OCI-LY7 (cell line): ENCODE results near the gene RPS19. TPM values are rescaled to one million over a fixed set of nuclear protein-coding genes. Genes with fewer than 3 reads are reported as not detected.

Source experiments
- BruUV-seq: library from RNA; stranded (reverse); fragments of 400-500 nt; replicated peaks from 2 replicates; lab custom pipeline; 2021; lab: Mats Ljungman, UMichigan
- CTCF ChIA-PET: fragments of 300-600 bp; sonication (Branson Sonifier 250); formaldehyde crosslinking; loops from one replicate; lab custom pipeline; 2022; ENCODE audit warnings: antibody characterized with exemption; ENCODE audit not compliant: unreplicated experiment; lab: Charles Lee
- POLR2A ChIA-PET: fragments of 300-600 bp; sonication (Branson Sonifier 250); formaldehyde crosslinking; loops from one replicate; lab custom pipeline; 2022; ENCODE audit warnings: antibody characterized with exemption; lab: Charles Lee
- DNase-seq: peaks from one replicate; pipeline ENCODE4 v3.0.0-alpha.2; 2015; ENCODE audit warnings: low spot score
- H2AFZ ChIP-seq: fragments of 200-600 bp; sonication (generic), shearing (Covaris generic); 2 replicates; pipeline ENCODE4 v1.6.1; 2014; ENCODE audit warnings: mild to moderate bottlenecking, antibody characterized with exemption, low read length, moderate library complexity
- H3K27ac ChIP-seq: fragments of 200-600 bp; sonication (generic); 2 replicates; pipeline ENCODE4 v1.5.1; 2014; ENCODE audit warnings: mixed run types, low read depth, mild to moderate bottlenecking, moderate library complexity, low read length, inconsistent platforms; ENCODE audit not compliant: poor library complexity, severe bottlenecking
- H3K36me3 ChIP-seq: fragments of 200-600 bp; sonication (generic); 2 replicates; pipeline ENCODE4 v1.6.1; 2014; ENCODE audit warnings: mild to moderate bottlenecking, antibody characterized with exemption, low read length, moderate library complexity, mixed read lengths; ENCODE audit not compliant: insufficient read depth
- H3K4me1 ChIP-seq: fragments of 200-600 bp; sonication (generic); 2 replicates; pipeline ENCODE4 v1.5.1; 2014; ENCODE audit warnings: mild to moderate bottlenecking, low read length; ENCODE audit not compliant: insufficient read depth, poor library complexity, severe bottlenecking
- H3K4me2 ChIP-seq: fragments of 200-600 bp; sonication (generic); 2 replicates; pipeline ENCODE4 v1.6.1; 2014; ENCODE audit warnings: mild to moderate bottlenecking, low read length
- H3K4me3 ChIP-seq: fragments of 200-600 bp; sonication (generic); 2 replicates; pipeline ENCODE4 v1.5.1; 2014; ENCODE audit warnings: mild to moderate bottlenecking, low read depth, low read length; ENCODE audit not compliant: poor library complexity, severe bottlenecking
- H3K79me2 ChIP-seq: fragments of 200-600 bp; sonication (generic); 2 replicates; pipeline ENCODE4 v1.6.1; 2016; ENCODE audit warnings: low read depth, mild to moderate bottlenecking, low read length, moderate library complexity, mixed read lengths; ENCODE audit not compliant: insufficient read depth
- H3K9me2 ChIP-seq: fragments of 200-600 bp; sonication (generic); 2 replicates; pipeline ENCODE4 v1.6.1; 2016; ENCODE audit warnings: mild to moderate bottlenecking, low read length, mixed read lengths; ENCODE audit not compliant: insufficient read depth
- H3K9me3 ChIP-seq: fragments of 200-600 bp; sonication (generic); 2 replicates; pipeline ENCODE4 v1.6.1; 2014; ENCODE audit warnings: mild to moderate bottlenecking, mixed run types, low read length, mixed read lengths
- H4K20me1 ChIP-seq: fragments of 200-600 bp; sonication (generic); 2 replicates; pipeline ENCODE4 v1.6.1; 2014; ENCODE audit warnings: mild to moderate bottlenecking, antibody characterized with exemption, low read length, moderate library complexity, mixed read lengths; ENCODE audit not compliant: insufficient read depth
- EZH2phosphoT487 ChIP-seq: fragments of 200-600 bp; sonication (generic); IDR thresholded peaks from 2 replicates; pipeline ENCODE4 v1.6.1; 2018; ENCODE audit warnings: low read depth, borderline replicate concordance, mild to moderate bottlenecking, mixed run types, antibody characterized with exemption, low read length, moderate library complexity, mixed read lengths
- intact Hi-C: fragments of 100-400 bp; cut with micrococcal nuclease; formaldehyde crosslinking; loops from one replicate; pipeline ENCODE4 v1.10.0; 2022; ENCODE audit not compliant: unreplicated experiment
- total RNA-seq, 2 experiments: library from RNA; depleted of rRNA in 1 of 2; stranded (reverse); fragments of >200 nt in 1 of 2; shearing (Covaris generic) in 1 of 2; gene quantifications; 2 replicates each; pipeline ENCODE4 v1.2.3, GENCODE V29; 2014 to 2022
- TF ChIP-seq, protein P1 (sequence below): fragments of 200-600 bp; sonication (generic); conservative IDR thresholded peaks from 2 replicates; pipeline ENCODE4 v1.5.1; 2014; ENCODE audit warnings: mild to moderate bottlenecking, antibody characterized with exemption, low read length, moderate library complexity, mixed read lengths

RPS19 gene
- total RNA-seq, 2 experiments from 2014 or later, result 3,803 to 4,414 TPM

DNA sequence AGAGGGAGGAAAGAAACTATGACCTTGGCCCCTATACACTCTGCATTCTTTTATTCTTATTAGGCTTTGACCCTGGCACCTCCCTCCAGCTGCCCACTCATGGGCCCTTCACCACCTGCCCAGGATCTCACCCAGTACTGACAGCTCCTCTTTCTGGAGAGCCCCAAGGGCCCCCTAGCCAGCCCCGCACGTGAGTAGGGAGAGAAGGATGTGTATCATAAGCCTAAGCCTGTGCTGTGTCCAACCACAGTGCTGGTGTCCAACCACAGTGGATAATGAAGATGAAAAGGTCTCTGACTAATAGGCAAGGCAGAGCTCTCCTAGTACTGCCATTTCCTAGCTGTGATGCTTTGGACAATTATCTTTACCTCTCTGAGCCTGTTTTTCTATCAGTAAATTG, 11.0 kb upstream of the RPS19 start:
- no TSS peak for BruUV-seq
- ChIA-PET CTCF (no interaction called here), POLR2A (interaction anchor here (1.3 kb wide), 1 partner anchor 10 kb away, joined by 3 read pairs; no protein-coding TSS in a partner anchor)

DNA sequence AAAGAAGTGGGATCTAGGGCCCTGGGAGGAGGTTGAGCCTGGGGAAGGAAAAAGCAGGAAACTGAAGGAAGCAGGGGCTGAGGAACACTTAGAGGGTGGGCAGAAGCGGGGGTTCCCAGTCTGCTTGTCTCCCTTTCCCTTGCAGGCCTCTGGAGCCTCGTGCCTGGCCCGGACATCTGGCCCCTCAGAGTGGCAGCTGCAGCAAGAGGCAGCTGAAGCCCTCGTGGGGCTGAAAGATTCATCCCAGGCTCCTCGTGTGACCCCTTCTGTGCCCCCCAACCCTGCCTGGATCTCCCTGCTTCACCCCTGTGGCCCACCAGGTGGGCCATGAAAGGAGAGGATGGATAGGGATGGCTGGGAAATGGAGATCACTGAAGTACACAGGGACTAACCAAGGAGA, 9.7 kb upstream of the RPS19 start:
- Histone ChIP-seq H3K4me3 (no peak overlapping the region), H3K4me2 (no peak overlapping the region), H2AFZ (no peak overlapping the region), H4K20me1 (no peaks in the 10 kb centered on the region), H3K9me2 (no peaks in the 10 kb centered on the region), H3K79me2 (no peaks in the 10 kb centered on the region), H3K36me3 (no peaks in the 10 kb centered on the region), H3K9me3 (no peaks in the 10 kb centered on the region), H3K27ac (no peak overlapping the region), H3K4me1 (no peaks in the 10 kb centered on the region)
- intact Hi-C loops, result no loop called here
- ChIA-PET CTCF (no interaction called here), POLR2A (interaction anchor here (1.3 kb wide), 1 partner anchor 9 kb away, joined by 3 read pairs; no protein-coding TSS in a partner anchor)
- BruUV-seq, result no TSS peak
- TF ChIP-seq, protein P1, sequence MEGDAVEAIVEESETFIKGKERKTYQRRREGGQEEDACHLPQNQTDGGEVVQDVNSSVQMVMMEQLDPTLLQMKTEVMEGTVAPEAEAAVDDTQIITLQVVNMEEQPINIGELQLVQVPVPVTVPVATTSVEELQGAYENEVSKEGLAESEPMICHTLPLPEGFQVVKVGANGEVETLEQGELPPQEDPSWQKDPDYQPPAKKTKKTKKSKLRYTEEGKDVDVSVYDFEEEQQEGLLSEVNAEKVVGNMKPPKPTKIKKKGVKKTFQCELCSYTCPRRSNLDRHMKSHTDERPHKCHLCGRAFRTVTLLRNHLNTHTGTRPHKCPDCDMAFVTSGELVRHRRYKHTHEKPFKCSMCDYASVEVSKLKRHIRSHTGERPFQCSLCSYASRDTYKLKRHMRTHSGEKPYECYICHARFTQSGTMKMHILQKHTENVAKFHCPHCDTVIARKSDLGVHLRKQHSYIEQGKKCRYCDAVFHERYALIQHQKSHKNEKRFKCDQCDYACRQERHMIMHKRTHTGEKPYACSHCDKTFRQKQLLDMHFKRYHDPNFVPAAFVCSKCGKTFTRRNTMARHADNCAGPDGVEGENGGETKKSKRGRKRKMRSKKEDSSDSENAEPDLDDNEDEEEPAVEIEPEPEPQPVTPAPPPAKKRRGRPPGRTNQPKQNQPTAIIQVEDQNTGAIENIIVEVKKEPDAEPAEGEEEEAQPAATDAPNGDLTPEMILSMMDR, result no peak
- TF ChIP-seq EZH2phosphoT487, result no peak
- DNase-seq, result no peak

More for the DNA sequence above, 11.0 kb upstream of the RPS19 start:
- Histone ChIP-seq H3K36me3 (no peaks in the 10 kb centered on the region), H3K27ac (no peak overlapping the region), H3K79me2 (no peaks in the 10 kb centered on the region), H3K4me2 (no peak overlapping the region), H3K9me3 (no peaks in the 10 kb centered on the region), H3K9me2 (no peaks in the 10 kb centered on the region), H3K4me3 (no peak overlapping the region), H3K4me1 (no peaks in the 10 kb centered on the region), H4K20me1 (no peaks in the 10 kb centered on the region), H2AFZ (no peak overlapping the region)
- intact Hi-C loops, result no loop called here
- TF ChIP-seq, protein P1, result no peak
- no peak for TF ChIP-seq EZH2phosphoT487
- DNase-seq, result no peak

GRCh38 chr19:41851456-41851855, 8.6 kb upstream of the RPS19 start:
- Histone ChIP-seq H3K36me3 (no peaks in the 10 kb centered on the region), H3K4me1 (no peaks in the 10 kb centered on the region), H3K9me2 (no peaks in the 10 kb centered on the region), H4K20me1 (no peaks in the 10 kb centered on the region), H3K4me2 (no peak overlapping the region), H3K9me3 (no peaks in the 10 kb centered on the region), H3K4me3 (no peak overlapping the region), H3K27ac (no peak overlapping the region), H2AFZ (no peak overlapping the region), H3K79me2 (no peaks in the 10 kb centered on the region)
- ChIA-PET CTCF (no interaction called here), POLR2A (no interaction called here)
- BruUV-seq, result no TSS peak
- TF ChIP-seq EZH2phosphoT487, result no peak
- TF ChIP-seq, protein P1, result no peak
- DNase-seq, result no peak
- intact Hi-C loops, result no loop called here
